ENCODE data around the gene ZSCAN25.

- TF ChIP-seq EZH2 (IDR thresholded peaks at IDR 0.05) = no peak
- no peak for TF ChIP-seq POLR2AphosphoS5 (IDR thresholded peaks at IDR 0.05; ENCODE audit: borderline replicate concordance, low read depth, low read length)
Observed at GRCh38 chr7:99605527-99605926, 11.2 kb upstream of the ZSCAN25 start.

All from SK-N-MC (cell line).